GM18505 (cell line): ENCODE results near the gene TSPAN9.

Experiments used
- ATAC-seq: cut with Tn5 transposase; IDR thresholded peaks from one replicate; pipeline ENCODE4 v1.9.1; 2021; ENCODE audit not compliant: unreplicated experiment
- POLR2A ChIP-seq: IDR thresholded peaks from 4 replicates; pipeline ENCODE4 v1.6.1; 2011; ENCODE audit warnings: borderline replicate concordance; ENCODE audit not compliant: insufficient read depth, insufficient read length; ENCODE audit errors: extremely low read depth

Gene TSPAN9

DNA sequence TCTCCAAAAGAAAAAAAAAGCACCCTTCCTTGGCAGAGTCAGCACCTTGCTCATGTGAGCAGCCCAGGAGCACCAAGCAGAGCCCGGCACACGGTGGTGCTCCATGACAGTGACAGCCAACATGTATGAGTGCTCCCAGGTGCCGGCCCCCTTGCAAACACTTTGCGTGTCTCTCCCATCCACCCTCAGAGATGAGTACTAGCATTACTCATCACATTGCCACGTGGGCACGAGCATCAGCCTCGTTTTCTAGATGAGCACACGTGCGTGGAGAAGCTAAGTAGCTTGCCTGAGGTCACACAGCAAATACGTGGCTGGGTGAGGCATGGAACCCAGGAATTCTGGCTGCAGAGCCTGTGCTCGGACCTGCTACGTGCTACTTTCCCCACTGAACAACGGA lies 235.9 kb downstream of the TSPAN9 start:
- no peak for TF ChIP-seq POLR2A

DNA sequence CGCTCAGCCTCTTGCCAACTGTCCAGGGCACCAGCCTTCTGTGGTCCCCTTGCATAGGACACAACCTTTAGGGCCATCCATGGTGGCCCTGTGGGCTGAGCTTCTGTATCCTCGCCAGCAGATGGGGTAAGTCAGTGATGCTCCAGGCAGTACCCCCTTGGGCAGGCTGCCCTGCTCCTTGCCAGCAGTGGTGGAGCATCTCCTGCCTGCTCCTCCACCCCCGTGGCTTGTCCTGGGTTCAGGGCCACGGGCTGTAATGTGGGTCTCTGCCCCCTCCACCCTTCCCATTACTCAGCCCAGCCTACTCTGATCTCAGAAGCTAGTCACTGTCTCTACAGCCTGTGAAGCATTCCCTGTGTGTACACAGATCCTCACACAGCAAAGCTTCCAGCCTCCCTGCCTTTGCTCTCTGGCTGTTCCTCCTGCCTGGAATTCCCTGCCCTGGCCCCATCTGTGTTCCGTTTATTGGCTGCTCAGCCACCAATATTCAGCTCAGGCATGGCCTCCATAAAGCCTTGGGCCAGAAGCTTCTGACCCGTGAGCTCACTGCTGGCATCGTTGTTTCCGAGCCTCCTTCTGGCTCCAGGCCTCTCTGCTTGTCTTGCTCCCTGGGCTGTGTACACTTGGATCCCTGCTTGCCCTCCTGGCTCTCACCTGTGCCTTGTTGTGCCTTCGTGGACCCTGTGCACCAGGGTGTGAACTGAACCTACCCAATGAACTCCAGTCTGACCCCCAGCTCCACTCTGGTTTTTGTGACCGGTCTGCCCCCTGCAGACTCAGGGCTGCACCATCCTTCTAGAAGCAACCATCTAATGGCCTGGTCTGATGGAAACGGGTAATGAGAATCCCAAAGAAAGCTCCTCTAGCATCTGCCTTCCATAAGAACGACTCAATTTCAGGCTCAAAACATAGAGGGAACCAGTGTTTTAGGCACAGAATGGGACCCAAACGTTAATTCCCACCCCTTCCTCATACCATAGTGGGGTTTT lies 236.8 kb downstream of the TSPAN9 start:
- no peak for TF ChIP-seq POLR2A
- no peak for ATAC-seq

More for the DNA sequence above, 235.9 kb downstream of the TSPAN9 start:
- ATAC-seq: no peak

DNA sequence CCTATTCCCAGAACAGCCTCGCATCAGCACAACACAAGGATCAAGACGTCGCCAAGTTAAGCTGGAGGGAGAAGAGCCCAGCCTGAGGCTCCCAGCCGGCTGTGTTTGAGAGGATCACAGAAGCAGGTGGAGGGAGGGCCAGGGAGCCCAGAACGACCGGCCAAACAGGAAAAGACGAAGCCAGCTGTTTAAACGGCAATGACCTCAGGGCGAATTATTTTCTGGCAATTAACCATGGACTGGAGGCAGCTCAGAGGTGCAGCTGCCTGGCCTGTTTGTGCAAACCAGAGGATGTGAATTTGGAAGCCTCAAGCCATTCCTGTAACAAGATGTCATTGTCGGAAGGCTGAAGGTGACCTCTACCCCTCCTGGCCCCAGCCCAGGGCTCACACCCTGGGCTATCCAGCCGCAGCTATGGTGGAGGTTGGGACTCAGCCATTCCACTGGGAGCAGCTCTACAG lies 238.1 kb downstream of the TSPAN9 start:
- TF ChIP-seq POLR2A: no peak
- ATAC-seq: no peak

DNA sequence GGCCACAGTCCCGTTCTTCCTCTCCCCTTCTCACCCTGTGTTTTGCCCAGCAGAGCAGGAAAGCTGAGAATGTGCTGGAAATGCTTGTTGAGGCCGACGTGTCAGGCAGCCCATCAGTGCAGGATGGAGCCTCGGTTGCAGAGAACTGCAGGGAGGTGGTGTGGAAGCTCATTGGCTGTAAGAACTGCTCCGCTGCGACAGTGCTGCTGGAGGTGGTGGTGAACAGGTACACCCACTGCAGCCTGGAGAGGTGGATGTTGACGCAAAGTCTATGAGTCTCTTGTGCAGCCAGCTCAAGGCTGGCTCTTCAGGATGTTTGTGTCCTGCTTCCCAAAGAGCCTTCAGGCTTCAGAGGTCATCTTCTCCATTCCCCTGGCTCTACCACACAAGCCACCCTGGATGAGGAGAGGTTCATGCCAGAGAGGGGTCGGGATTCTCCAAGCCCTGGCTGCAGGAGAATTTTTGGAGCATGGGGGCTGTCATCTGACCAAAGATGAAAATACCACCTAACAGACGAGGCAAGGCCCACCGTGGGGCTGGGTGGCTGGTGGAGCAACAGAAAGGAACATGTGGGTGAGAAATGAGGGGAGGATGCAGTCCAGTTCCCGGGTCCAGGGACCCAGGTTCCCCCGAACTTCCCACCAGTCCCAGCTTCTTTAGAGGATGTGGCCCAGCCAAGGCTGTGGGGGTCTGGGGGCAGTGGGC lies 239.7 kb downstream of the TSPAN9 start:
- no peak for TF ChIP-seq POLR2A
- ATAC-seq: no peak

DNA sequence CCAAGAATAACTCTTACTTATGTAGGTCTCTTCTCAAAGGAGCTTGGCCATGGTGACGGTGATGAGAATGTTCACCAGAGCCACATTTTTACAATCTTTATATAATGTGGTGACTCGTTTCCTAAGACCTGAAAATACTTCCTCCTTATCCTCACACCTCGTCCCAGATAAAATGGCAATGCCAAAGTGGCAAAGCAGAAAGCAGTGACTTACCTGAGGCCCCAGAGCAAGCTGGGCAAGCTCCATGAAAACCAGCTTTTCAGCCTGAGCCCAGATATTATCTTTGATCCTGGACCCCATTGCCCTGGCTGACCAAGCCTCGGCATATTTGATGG lies 240.3 kb downstream of the TSPAN9 start:
- TF ChIP-seq POLR2A: no peak
- ATAC-seq: no peak

DNA sequence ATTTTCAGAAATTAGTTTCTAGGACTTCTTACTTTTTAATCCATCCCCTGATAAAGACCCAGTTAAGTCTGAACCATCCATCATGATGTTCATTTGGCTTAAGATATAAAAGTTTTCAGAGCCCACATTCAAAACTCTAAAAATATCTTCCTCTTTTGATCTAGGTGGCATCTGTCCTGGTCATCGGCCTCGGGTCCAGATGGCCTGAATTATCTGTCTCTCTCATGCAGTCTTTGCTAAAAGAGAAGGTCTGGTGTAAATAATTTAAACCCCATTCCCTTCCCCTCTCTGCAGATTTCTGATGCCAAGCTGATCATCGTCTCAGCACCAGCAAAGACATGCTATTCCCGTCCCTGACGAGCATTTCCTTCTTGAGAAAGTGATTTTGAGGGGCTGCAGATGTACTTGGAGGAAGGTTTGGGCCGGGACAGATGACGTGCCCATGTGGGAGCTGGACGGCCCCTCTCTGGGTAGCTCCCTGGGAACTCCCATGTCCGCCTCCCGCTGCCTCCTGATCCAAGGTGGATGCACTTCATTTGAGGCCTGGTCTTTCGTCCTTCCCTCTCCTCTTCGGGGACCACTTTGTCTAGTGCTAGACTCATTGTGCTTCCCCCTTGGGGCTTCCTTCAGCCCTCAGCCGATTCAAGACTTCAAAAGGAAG lies 240.8 kb downstream of the TSPAN9 start:
- no peak for TF ChIP-seq POLR2A
- ATAC-seq: no peak

DNA sequence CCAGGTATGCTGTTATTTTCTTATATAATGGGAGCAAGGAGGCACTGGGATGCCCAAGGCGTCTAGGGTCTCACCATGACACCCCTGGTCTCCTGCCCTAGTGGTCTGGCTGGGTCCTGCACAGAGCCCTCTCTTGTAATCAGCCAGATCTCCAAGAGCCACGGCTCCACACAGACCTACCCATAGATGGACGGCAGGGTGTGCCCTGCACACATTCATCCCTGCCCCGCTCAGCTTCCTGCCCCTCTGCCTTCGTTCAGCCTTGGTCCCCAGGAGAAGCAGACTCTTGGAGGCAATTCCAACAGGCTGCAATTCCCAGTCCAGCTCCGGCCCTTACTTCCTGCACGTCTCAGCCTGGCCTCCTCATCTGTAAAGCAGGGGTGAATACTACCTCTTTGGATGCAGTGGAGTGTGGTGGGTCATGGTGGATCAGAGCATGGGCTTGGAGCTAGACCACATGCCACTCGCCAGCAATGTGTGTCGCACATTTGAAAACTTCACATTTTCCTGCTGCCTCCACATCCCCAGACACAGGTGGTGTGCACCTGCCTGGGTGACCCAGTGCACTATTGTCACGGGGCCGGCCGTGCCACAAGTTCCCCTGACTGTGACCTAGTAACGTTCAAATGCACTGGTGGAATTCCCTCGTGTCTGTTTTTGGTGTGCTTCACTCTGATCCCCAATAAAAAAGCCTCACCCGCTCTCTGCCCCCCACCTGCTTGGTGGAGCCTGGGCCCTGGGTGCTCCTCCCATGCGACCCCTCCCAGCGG lies 242.7 kb downstream of the TSPAN9 start:
- no peak for ATAC-seq
- TF ChIP-seq POLR2A: no peak

DNA sequence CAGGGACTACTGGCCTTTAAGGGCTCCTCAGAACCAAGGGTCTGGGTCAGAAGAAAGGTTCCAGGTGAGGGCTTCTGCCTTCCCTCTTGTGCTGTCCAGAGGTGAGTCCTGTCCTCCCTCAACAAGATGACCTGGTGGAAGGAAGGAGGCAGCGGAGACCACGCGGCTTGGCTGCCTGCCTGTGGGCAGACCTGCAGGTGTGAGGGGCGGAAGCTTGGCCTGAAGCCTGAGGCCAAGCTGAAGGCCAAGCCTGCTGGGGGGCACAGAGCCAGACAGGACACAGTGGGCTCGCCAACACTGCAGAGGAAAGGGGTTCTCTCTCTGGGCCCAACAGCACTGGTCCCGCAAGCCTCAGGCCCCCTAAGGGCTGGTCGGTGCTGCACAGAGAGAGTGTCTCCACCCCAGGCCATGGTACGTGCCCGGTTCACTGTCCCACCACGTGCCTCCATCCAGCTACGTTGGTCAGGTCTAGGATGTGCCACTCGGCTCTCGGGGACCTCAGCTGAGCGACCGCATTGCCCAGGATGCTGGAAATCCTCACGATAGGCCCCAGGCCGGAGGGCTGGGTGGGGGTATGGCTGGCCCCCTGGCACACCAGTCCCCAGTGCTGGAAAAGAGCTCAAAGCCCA lies 243.8 kb downstream of the TSPAN9 start:
- TF ChIP-seq POLR2A: no peak
- ATAC-seq: no peak

DNA sequence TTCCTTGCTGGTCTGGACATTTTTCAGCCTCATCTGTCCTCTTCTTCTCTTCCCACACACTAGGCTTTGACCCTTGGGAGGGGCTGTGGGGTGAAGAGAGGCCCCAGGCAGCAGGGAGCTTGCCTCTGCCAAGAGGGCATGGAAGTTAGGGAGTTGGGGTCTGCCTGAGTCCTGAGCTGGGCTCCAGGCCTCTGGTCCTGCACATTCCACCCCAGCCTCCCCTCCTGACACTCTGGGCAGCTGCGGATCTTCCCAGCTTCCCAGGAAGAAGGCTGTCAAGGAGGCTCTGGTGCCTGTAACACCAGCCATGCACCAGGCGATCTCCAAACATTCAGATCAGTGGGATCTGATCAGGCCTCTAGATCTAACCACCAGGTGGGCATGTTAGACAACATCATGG lies 244.7 kb downstream of the TSPAN9 start:
- no peak for ATAC-seq
- no peak for TF ChIP-seq POLR2A

DNA sequence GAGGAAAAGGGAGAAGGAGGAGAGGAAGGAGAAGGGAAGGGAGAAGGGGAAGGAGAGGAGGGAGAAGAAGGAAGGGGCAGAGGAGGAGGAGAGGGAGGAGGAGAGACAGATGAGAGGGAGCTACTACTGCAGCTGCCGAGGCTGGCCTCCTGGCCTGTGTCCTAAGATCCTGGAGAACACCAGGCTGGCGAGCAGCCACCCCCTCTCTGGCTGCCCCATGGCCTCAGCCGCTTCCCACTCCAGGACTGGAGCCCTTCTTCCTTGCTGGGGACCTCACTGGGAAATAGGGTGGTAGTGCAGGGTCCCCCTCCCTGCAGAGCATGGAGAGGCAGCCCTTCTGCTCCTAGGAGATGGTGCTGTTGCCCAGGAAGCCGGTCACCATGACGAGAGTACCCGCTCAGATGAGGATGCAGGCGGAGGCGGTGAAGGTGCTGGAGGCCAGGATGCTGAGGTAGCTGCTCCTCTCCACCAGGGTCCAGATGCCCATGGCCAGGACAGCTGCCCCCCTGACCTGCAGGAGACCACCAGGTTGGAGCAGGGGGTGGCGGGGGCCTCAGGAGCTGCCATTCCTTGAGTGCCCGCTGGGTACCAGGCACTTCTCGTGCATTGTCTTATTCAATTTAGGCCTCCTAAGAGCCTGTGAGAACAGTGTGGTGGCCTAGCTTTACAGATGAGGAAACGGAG lies 246.0 kb downstream of the TSPAN9 start:
- ATAC-seq: no peak
- no peak for TF ChIP-seq POLR2A

DNA sequence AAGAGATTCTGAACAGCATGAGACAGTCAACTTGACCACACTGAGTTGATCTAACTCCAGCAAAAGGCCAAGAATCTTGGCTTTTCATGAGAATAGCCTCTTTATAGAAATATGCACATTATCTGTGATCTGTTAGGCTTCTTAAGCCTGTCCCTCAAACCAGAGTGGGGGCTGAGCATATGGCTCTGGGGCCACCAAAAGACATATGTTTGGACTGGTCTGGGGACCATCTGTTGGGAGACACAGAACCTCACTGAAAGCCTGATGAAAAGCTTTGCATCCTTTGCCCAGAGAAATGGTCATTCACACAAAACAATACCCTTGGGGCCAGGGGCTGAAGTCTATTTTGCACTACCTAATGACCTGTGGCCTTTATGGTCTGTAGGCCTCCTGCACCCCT lies 248.6 kb downstream of the TSPAN9 start:
- ATAC-seq: no peak
- TF ChIP-seq POLR2A: no peak
